Endothelial cell of umbilical vein (primary cell): Measurements from ENCODE around the gene RET. TPM values are rescaled to one million over a fixed set of nuclear protein-coding genes. Genes with fewer than 3 reads are reported as not detected.

Experiments
- BruUV-seq: library from RNA; stranded (reverse); fragments of 400-500 nt; replicated peaks from 2 replicates; lab custom pipeline; 2021; lab: Mats Ljungman, UMichigan
- CTCF ChIA-PET: fragments of 300-600, 350-600 bp; sonication (Branson Sonifier 250); formaldehyde crosslinking; loops from one replicate; lab custom pipeline; 2021; ENCODE audit warnings: antibody characterized with exemption, inconsistent platforms; lab: Charles Lee
- POLR2A ChIA-PET: fragments of 300-600, 350-600 bp; sonication (Branson Sonifier 250); formaldehyde crosslinking; loops from one replicate; lab custom pipeline; 2021; ENCODE audit warnings: antibody characterized with exemption, inconsistent platforms; lab: Charles Lee
- DNase-seq: peaks from one replicate; pipeline ENCODE4 v3.0.0-alpha.2; 2011; ENCODE audit warnings: low read depth, low spot score
- FAIRE-seq: peaks from 2 replicates; lab custom pipeline; 2011; peaks lifted over from hg19 to GRCh38; lab: Jason Lieb, UNC
- H2AFZ ChIP-seq: 2 replicates; pipeline ENCODE4 v1.6.0; 2012; ENCODE audit warnings: low read depth, low read length, control low read depth, inconsistent platforms
- H3K27ac ChIP-seq: 2 replicates; pipeline ENCODE4 v1.5.1; 2011; ENCODE audit warnings: low read depth, mild to moderate bottlenecking, control low read depth, low read length, moderate library complexity; ENCODE audit not compliant: insufficient read depth
- H3K27me3 ChIP-seq, 2 experiments: 2 replicates each; pipeline versions ENCODE4 v1.6.0 to v1.6.1; 2011; ENCODE audit warnings: low read length in 2 of 2, mixed read lengths in 1 of 2; ENCODE audit not compliant: control insufficient read depth in 2 of 2, insufficient read depth in 2 of 2
- H3K36me3 ChIP-seq, 2 experiments: 2 replicates in 1 of 2; 3 replicates in 1 of 2; pipeline ENCODE4 v1.5.1; 2011; ENCODE audit warnings: low read length in 2 of 2, mild to moderate bottlenecking in 1 of 2, moderate library complexity in 1 of 2; ENCODE audit not compliant: control insufficient read depth in 2 of 2, insufficient read depth in 2 of 2; ENCODE audit errors: extremely low read depth in 1 of 2
- H3K4me1 ChIP-seq: 3 replicates; pipeline ENCODE4 v1.5.1; 2011; ENCODE audit warnings: mild to moderate bottlenecking, low read length; ENCODE audit not compliant: control insufficient read depth, insufficient read depth; ENCODE audit errors: extremely low read depth
- H3K4me2 ChIP-seq: 2 replicates; pipeline ENCODE4 v1.6.1; 2011; ENCODE audit warnings: low read length, control low read depth, mixed read lengths; ENCODE audit not compliant: insufficient read depth
- H3K4me3 ChIP-seq, 3 experiments: fragments of 200-600 bp in 1 of 3; sonication (generic), shearing (Covaris generic) in 1 of 3; replicated peaks in 1 of 3; 2 replicates each; pipeline ENCODE4 v1.5.1; 2011 to 2016; ENCODE audit warnings: control low read depth in 3 of 3, low read length in 3 of 3, mild to moderate bottlenecking in 2 of 3, inconsistent platforms in 1 of 3, low read depth in 1 of 3, moderate library complexity in 1 of 3; ENCODE audit not compliant: insufficient read depth in 1 of 3
- H3K79me2 ChIP-seq: 2 replicates; pipeline ENCODE4 v1.6.0; 2012; ENCODE audit warnings: low read length, inconsistent platforms; ENCODE audit not compliant: control insufficient read depth, insufficient read depth
- H3K9ac ChIP-seq: replicated peaks from 2 replicates; pipeline ENCODE3; 2011; ENCODE audit warnings: low read length, control low read depth; ENCODE audit not compliant: insufficient read depth; ENCODE audit errors: extremely low read depth
- H3K9me1 ChIP-seq: replicated peaks from 3 replicates; pipeline ENCODE4 v1.6.0; 2011; ENCODE audit warnings: mild to moderate bottlenecking, low read length; ENCODE audit not compliant: control insufficient read depth, insufficient read depth; ENCODE audit errors: extremely low read depth
- H3K9me3 ChIP-seq: replicated peaks from 2 replicates; pipeline ENCODE4 v1.5.1; 2012; ENCODE audit warnings: low read length, inconsistent platforms; ENCODE audit not compliant: control insufficient read depth, insufficient read depth
- H4K20me1 ChIP-seq: replicated peaks from 2 replicates; pipeline ENCODE3; 2011; ENCODE audit warnings: mild to moderate bottlenecking, low read length; ENCODE audit not compliant: control insufficient read depth, insufficient read depth; ENCODE audit errors: extremely low read depth
- EZH2 ChIP-seq: IDR thresholded peaks from 2 replicates; pipeline ENCODE4 v1.6.1; 2012; ENCODE audit warnings: borderline replicate concordance, low read depth, mild to moderate bottlenecking, moderate library complexity, low read length, inconsistent platforms; ENCODE audit not compliant: severe bottlenecking
- FOS ChIP-seq: IDR thresholded peaks from 2 replicates; pipeline ENCODE4 v1.6.1; 2011; ENCODE audit warnings: mild to moderate bottlenecking, low read length, moderate library complexity, borderline replicate concordance; ENCODE audit not compliant: insufficient read depth
- GATA2 ChIP-seq: IDR thresholded peaks from 2 replicates; pipeline ENCODE4 v1.7.0; 2011; ENCODE audit warnings: low read depth, mild to moderate bottlenecking, moderate library complexity, mixed read lengths, low read length; ENCODE audit not compliant: insufficient read length, insufficient read depth
- JUN ChIP-seq: IDR thresholded peaks from 2 replicates; pipeline ENCODE4 v1.6.1; 2011; ENCODE audit warnings: borderline replicate concordance, low read depth; ENCODE audit not compliant: insufficient read length, insufficient read depth
- MYC ChIP-seq: IDR thresholded peaks from one replicate; pipeline ENCODE4 v1.6.1; 2011; ENCODE audit warnings: mild to moderate bottlenecking, low read depth, low read length
- POLR2A ChIP-seq: IDR thresholded peaks from 2 replicates; pipeline ENCODE4 v1.6.1; 2012; ENCODE audit warnings: low read depth, mild to moderate bottlenecking, control low read depth, low read length
- POLR2AphosphoS5 ChIP-seq: IDR thresholded peaks from 2 replicates; pipeline ENCODE4 v1.6.1; 2012; ENCODE audit warnings: low read depth, mild to moderate bottlenecking, control low read depth, low read length, moderate library complexity; ENCODE audit not compliant: insufficient read depth
- dilution Hi-C: fragments of 300-500 bp; cut with MboI; formaldehyde crosslinking; loops from one replicate; pipeline ENCODE4 v1.15.0; 2019; ENCODE audit warnings: low sequenced_read_pairs; ENCODE audit not compliant: extremely low pct_ligation_motif_present
- intact Hi-C: fragments of 100-400 bp; cut with micrococcal nuclease; formaldehyde crosslinking; loops from one replicate; pipeline ENCODE4 v1.10.0; 2022
- polyA plus RNA-seq, 4 experiments: library from polyadenylated mRNA; depleted of rRNA in 3 of 4; stranded (reverse) in 3 of 4; unstranded in 1 of 4; fragments of >200 nt; gene quantifications; 2 replicates each; pipeline versions ENCODE4 v1.2.1 to v1.2.3, GENCODE V29; 2011 to 2012; ENCODE audit warnings: missing spikeins in 1 of 4
- total RNA-seq: library from RNA; stranded (reverse); gene quantifications from 2 replicates; pipeline ENCODE4 v1.2.3, GENCODE V29; 2021
- TF ChIP-seq, protein P1 (sequence below): IDR thresholded peaks from 2 replicates; pipeline ENCODE4 v1.6.1; 2011; ENCODE audit not compliant: insufficient read depth, insufficient read length
- TF ChIP-seq, protein P2 (sequence below), 2 donors: IDR thresholded peaks; 1 replicate in 1 of 2; 2 replicates in 1 of 2; pipeline ENCODE4 v1.5.1; 2011; ENCODE audit warnings: low read length in 2 of 2, mild to moderate bottlenecking in 2 of 2, moderate library complexity in 2 of 2, control low read depth in 1 of 2, inconsistent platforms in 1 of 2, low read depth in 1 of 2; ENCODE audit not compliant: insufficient read depth in 1 of 2; ENCODE audit errors: extremely low read depth in 1 of 2

Gene RET
- total and polyA plus RNA-seq, 2 donors (not counting 3 experiments of a cell fraction or from before 2014, with no cell fraction given), result 0.04 to 0.22 TPM

DNA sequence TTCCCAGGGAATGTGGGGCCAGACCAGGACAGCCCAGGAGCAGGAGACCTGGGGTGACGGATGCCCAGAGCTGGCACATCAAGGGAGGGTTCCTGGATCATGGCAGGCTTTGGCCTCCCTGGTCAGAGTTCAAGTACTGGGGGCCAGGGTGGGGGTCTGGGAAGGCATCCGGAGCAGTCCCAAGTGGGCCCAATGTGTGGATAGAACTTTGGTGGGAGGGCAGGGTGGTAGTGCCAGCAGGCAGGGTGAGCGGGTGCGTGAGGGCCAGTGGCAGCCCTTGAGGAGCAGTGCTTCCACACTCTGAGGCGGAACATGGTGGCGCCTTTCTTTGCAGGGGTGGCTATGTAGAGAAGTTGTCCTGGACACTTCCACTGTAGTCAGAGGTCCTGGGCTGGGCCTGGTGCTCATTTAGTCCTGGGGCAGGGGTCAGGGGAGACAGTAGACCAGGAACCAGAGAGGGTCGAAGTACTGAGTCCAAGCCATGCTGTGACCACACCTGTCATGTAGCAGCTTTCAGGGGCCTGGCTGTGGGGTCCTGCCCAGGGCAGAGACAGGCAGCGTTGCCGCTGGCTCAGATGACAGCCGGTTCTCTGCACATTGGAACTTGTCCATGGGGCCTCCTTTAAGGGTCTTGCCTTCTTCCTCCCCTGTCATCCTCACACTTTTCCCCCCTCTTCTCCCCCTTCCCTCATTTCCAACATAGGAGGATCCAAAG is 39.2 kb downstream of the RET start:
- no peak overlapping the region for H3K9ac ChIP-seq
- ChIA-PET POLR2A (no interaction called here), CTCF (no interaction called here)
- DNase-seq (no peak), FAIRE-seq (no peak)
- H3K79me2 ChIP-seq, result no peaks in the 10 kb centered on the region
- intact Hi-C loops, result no loop called here
- H3K36me3 ChIP-seq, result no peaks in the 10 kb centered on the region
- no peak for TF ChIP-seq MYC
- TF ChIP-seq EZH2, result no peak
- no peak for TF ChIP-seq GATA2
- TF ChIP-seq, protein P1, sequence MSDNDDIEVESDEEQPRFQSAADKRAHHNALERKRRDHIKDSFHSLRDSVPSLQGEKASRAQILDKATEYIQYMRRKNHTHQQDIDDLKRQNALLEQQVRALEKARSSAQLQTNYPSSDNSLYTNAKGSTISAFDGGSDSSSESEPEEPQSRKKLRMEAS, result no peak
- no peak for TF ChIP-seq JUN
- TF ChIP-seq, protein P2, sequence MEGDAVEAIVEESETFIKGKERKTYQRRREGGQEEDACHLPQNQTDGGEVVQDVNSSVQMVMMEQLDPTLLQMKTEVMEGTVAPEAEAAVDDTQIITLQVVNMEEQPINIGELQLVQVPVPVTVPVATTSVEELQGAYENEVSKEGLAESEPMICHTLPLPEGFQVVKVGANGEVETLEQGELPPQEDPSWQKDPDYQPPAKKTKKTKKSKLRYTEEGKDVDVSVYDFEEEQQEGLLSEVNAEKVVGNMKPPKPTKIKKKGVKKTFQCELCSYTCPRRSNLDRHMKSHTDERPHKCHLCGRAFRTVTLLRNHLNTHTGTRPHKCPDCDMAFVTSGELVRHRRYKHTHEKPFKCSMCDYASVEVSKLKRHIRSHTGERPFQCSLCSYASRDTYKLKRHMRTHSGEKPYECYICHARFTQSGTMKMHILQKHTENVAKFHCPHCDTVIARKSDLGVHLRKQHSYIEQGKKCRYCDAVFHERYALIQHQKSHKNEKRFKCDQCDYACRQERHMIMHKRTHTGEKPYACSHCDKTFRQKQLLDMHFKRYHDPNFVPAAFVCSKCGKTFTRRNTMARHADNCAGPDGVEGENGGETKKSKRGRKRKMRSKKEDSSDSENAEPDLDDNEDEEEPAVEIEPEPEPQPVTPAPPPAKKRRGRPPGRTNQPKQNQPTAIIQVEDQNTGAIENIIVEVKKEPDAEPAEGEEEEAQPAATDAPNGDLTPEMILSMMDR (IDR thresholded peaks at IDR 0.05; ENCODE audit: extremely low read depth in 1 of 2, insufficient read depth in 1 of 2, low read depth in 1 of 2, low read length in 2 of 2), result no peak
- TF ChIP-seq POLR2A, result no peak
- TF ChIP-seq POLR2AphosphoS5, result no peak
- no peak for TF ChIP-seq FOS
- H3K4me2 ChIP-seq, result no peak overlapping the region
- H3K4me1 ChIP-seq, result peaks cover 6% of the 10 kb centered on the region
- no peak overlapping the region for H3K27ac ChIP-seq
- H4K20me1 ChIP-seq, result no peaks in the 10 kb centered on the region
- H3K9me3 ChIP-seq, result no peaks in the 10 kb centered on the region
- BruUV-seq, result no TSS peak
- dilution Hi-C loops, result no loop called here
- H3K27me3 ChIP-seq, result no peaks in the 10 kb centered on the region
- H3K4me3 ChIP-seq, result no peak overlapping the region
- no peaks in the 10 kb centered on the region for H3K9me1 ChIP-seq
- H2AFZ ChIP-seq, result no peak overlapping the region
